ENCODE measurements around the gene MAMSTR. TPM values are rescaled to one million over a fixed set of nuclear protein-coding genes. Genes with fewer than 3 reads are reported as not detected.

MAMSTR gene
- total RNA-seq, 1 experiment from 2014 or later: 1.9 TPM

- ChIA-PET CTCF (interaction anchor here (1.3 kb wide), 1 partner anchor 28 kb away, joined by 4 read pairs; no protein-coding TSS in a partner anchor), POLR2A (no interaction called here)
- peaks cover 28% of the 10 kb centered on the region for H3K4me1 Mint-ChIP-seq (ENCODE audit: low read depth, unreplicated experiment)
- H3K36me3 ChIP-seq (ENCODE audit: control insufficient read depth, insufficient read depth, low read length): no peaks in the 10 kb centered on the region
- H3K4me3 Mint-ChIP-seq (ENCODE audit: unreplicated experiment): no peak overlapping the region
- no peaks in the 10 kb centered on the region for H3K9me3 Mint-ChIP-seq (ENCODE audit: unreplicated experiment)
- no peaks in the 10 kb centered on the region for H3K27me3 ChIP-seq (replicated peaks; ENCODE audit: control insufficient read depth, insufficient read depth, low read length)
- peaks cover 37% of the 10 kb centered on the region for H3K36me3 Mint-ChIP-seq (ENCODE audit: insufficient read depth, unreplicated experiment)
- no peak overlapping the region for H3K27ac Mint-ChIP-seq (ENCODE audit: unreplicated experiment)
- no TSS peak for BruUV-seq (replicated peaks)
- no peak for DNase-seq
- H3K4me1 ChIP-seq: peaks cover 22% of the 10 kb centered on the region
- H3K9me3 ChIP-seq: no peaks in the 10 kb centered on the region
- H3K27me3 Mint-ChIP-seq (ENCODE audit: insufficient read depth, unreplicated experiment): no peaks in the 10 kb centered on the region
- intact Hi-C loops (cut with micrococcal nuclease; ENCODE audit: unreplicated experiment): no loop called here
- TF ChIP-seq CTCF (IDR thresholded peaks at IDR 0.05; ENCODE audit: insufficient read depth in 1 of 2, low read depth in 1 of 2, low read length in 1 of 2, severe bottlenecking in 1 of 2, unreplicated experiment in 1 of 2): no peak
- no peak overlapping the region for H3K4me3 ChIP-seq (ENCODE audit: low read depth, low read length)
These were observed 22.6 kb upstream of the MAMSTR start for GRCh38 chr19:48742096-48742495.

- H3K27me3 ChIP-seq (replicated peaks; ENCODE audit: control insufficient read depth, insufficient read depth, low read length): no peaks in the 10 kb centered on the region
- no peak overlapping the region for H3K4me3 ChIP-seq (ENCODE audit: low read depth, low read length)
- TF ChIP-seq CTCF (IDR thresholded peaks at IDR 0.05; ENCODE audit: insufficient read depth in 1 of 2, low read depth in 1 of 2, low read length in 1 of 2, severe bottlenecking in 1 of 2, unreplicated experiment in 1 of 2): no peak
- H3K9me3 ChIP-seq: no peaks in the 10 kb centered on the region
- POLR2A ChIA-PET: no interaction called here
- no peak overlapping the region for H3K27ac Mint-ChIP-seq (ENCODE audit: unreplicated experiment)
- intact Hi-C loops (cut with micrococcal nuclease; ENCODE audit: unreplicated experiment): no loop called here
- H3K4me1 Mint-ChIP-seq (ENCODE audit: low read depth, unreplicated experiment): peaks cover 31% of the 10 kb centered on the region
- peaks cover 35% of the 10 kb centered on the region for H3K36me3 Mint-ChIP-seq (ENCODE audit: insufficient read depth, unreplicated experiment)
- BruUV-seq (replicated peaks): no TSS peak
- no peaks in the 10 kb centered on the region for H3K36me3 ChIP-seq (ENCODE audit: control insufficient read depth, insufficient read depth, low read length)
- H3K27me3 Mint-ChIP-seq (ENCODE audit: insufficient read depth, unreplicated experiment): no peaks in the 10 kb centered on the region
- CTCF ChIA-PET: interaction anchor here (1.3 kb wide), 1 partner anchor 27 kb away, joined by 4 read pairs; no protein-coding TSS in a partner anchor
- peak overlapping the region; percentile 51 for H3K4me3 Mint-ChIP-seq (ENCODE audit: unreplicated experiment)
- DNase-seq: peak; percentile 57 to 61
- no peaks in the 10 kb centered on the region for H3K9me3 Mint-ChIP-seq (ENCODE audit: unreplicated experiment)
- H3K4me1 ChIP-seq: peaks cover 22% of the 10 kb centered on the region
These were observed 21.8 kb upstream of the MAMSTR start for GRCh38 chr19:48741129-48741999.

- BruUV-seq (replicated peaks): no TSS peak
- CTCF ChIA-PET: interaction anchor here (0.7 to 2.2 kb wide), 2 partner anchors 20 to 113 kb away, joined by 8 to 9 read pairs; no protein-coding TSS in a partner anchor
- no peaks in the 10 kb centered on the region for H3K36me3 ChIP-seq (ENCODE audit: control insufficient read depth, insufficient read depth, low read length)
- H3K27me3 ChIP-seq (replicated peaks; ENCODE audit: control insufficient read depth, insufficient read depth, low read length): no peaks in the 10 kb centered on the region
- intact Hi-C loops (cut with micrococcal nuclease; ENCODE audit: unreplicated experiment): no loop called here
- H3K4me3 ChIP-seq (ENCODE audit: low read depth, low read length): peak within 1 kb of the TSS; percentile 79
- Mint-ChIP-seq H3K4me3 (ENCODE audit: unreplicated experiment) (peak within 1 kb of the TSS; percentile 59), H3K27ac (ENCODE audit: unreplicated experiment) (no peak within 1 kb of the TSS), H3K27me3 (ENCODE audit: insufficient read depth, unreplicated experiment) (no peaks in the 10 kb centered on the region), H3K4me1 (ENCODE audit: low read depth, unreplicated experiment) (peaks cover 34% of the 10 kb centered on the region), H3K9me3 (ENCODE audit: unreplicated experiment) (no peaks in the 10 kb centered on the region), H3K36me3 (ENCODE audit: insufficient read depth, unreplicated experiment) (peaks cover 30% of the 10 kb centered on the region)
- peaks cover 22% of the 10 kb centered on the region for H3K4me1 ChIP-seq
- TF ChIP-seq CTCF (IDR thresholded peaks at IDR 0.05; ENCODE audit: insufficient read depth in 1 of 2, low read depth in 1 of 2, low read length in 1 of 2, severe bottlenecking in 1 of 2, unreplicated experiment in 1 of 2): no peak
- no peaks in the 10 kb centered on the region for H3K9me3 ChIP-seq
- DNase-seq: no peak
- POLR2A ChIA-PET: no interaction called here
These were observed 20.8 kb upstream of the MAMSTR start, which contains the start of gene RASIP1 for GRCh38 chr19:48740164-48740972. Gene RASIP1, minus strand, starts transcription at chr19:48740610. Its CDS starts 328 bp downstream, at chr19:48740282.
